Measurements from ENCODE around the gene DOCK2.

GRCh38 chr5:169917500-169917899 is 280.4 kb downstream of the DOCK2 start:
- TF ChIP-seq, protein P1, sequence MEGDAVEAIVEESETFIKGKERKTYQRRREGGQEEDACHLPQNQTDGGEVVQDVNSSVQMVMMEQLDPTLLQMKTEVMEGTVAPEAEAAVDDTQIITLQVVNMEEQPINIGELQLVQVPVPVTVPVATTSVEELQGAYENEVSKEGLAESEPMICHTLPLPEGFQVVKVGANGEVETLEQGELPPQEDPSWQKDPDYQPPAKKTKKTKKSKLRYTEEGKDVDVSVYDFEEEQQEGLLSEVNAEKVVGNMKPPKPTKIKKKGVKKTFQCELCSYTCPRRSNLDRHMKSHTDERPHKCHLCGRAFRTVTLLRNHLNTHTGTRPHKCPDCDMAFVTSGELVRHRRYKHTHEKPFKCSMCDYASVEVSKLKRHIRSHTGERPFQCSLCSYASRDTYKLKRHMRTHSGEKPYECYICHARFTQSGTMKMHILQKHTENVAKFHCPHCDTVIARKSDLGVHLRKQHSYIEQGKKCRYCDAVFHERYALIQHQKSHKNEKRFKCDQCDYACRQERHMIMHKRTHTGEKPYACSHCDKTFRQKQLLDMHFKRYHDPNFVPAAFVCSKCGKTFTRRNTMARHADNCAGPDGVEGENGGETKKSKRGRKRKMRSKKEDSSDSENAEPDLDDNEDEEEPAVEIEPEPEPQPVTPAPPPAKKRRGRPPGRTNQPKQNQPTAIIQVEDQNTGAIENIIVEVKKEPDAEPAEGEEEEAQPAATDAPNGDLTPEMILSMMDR (conservative IDR thresholded peaks at IDR 0.05), result no peak
- no peak for TF ChIP-seq ZFX (IDR thresholded peaks at IDR 0.05)
